Activated naive CD8-positive, alpha-beta T cell treated with anti-CD3 and anti-CD28 coated beads for 36 hours (primary cell): ENCODE measurements around the gene ALS2CL. TPM values are rescaled to one million over a fixed set of nuclear protein-coding genes. Genes with fewer than 3 reads are reported as not detected.
"Not testable (repeated sequence)": the region's sequence is repeated elsewhere in the genome, so short reads cannot be mapped to it uniquely, and the experiment has no call there.

Experiments
- DNase-seq: peaks from one replicate; pipeline ENCODE4 v3.0.0; 2021
- H3K27ac Mint-ChIP-seq: one replicate; pipeline ENCODE4 v1.8.0; 2022; ENCODE audit warnings: mild to moderate bottlenecking, moderate library complexity, mixed read lengths
- H3K27me3 Mint-ChIP-seq: one replicate; pipeline ENCODE4 v1.8.0; 2022; ENCODE audit warnings: mild to moderate bottlenecking, mixed read lengths
- H3K36me3 Mint-ChIP-seq: one replicate; pipeline ENCODE4 v1.8.0; 2021; ENCODE audit warnings: mild to moderate bottlenecking, mixed read lengths
- H3K4me1 Mint-ChIP-seq: one replicate; pipeline ENCODE4 v1.8.0; 2021; ENCODE audit warnings: mixed read lengths
- H3K4me3 Mint-ChIP-seq: one replicate; pipeline ENCODE4 v1.8.0; 2022; ENCODE audit warnings: mild to moderate bottlenecking, moderate library complexity, mixed read lengths
- H3K9me3 Mint-ChIP-seq: one replicate; pipeline ENCODE4 v1.8.0; 2022; ENCODE audit warnings: mixed read lengths
- total RNA-seq, 2 experiments: library from RNA; stranded (reverse); gene quantifications; one replicate each; pipeline ENCODE4 v1.2.3, GENCODE V29; 2021

The ALS2CL gene, protein sequence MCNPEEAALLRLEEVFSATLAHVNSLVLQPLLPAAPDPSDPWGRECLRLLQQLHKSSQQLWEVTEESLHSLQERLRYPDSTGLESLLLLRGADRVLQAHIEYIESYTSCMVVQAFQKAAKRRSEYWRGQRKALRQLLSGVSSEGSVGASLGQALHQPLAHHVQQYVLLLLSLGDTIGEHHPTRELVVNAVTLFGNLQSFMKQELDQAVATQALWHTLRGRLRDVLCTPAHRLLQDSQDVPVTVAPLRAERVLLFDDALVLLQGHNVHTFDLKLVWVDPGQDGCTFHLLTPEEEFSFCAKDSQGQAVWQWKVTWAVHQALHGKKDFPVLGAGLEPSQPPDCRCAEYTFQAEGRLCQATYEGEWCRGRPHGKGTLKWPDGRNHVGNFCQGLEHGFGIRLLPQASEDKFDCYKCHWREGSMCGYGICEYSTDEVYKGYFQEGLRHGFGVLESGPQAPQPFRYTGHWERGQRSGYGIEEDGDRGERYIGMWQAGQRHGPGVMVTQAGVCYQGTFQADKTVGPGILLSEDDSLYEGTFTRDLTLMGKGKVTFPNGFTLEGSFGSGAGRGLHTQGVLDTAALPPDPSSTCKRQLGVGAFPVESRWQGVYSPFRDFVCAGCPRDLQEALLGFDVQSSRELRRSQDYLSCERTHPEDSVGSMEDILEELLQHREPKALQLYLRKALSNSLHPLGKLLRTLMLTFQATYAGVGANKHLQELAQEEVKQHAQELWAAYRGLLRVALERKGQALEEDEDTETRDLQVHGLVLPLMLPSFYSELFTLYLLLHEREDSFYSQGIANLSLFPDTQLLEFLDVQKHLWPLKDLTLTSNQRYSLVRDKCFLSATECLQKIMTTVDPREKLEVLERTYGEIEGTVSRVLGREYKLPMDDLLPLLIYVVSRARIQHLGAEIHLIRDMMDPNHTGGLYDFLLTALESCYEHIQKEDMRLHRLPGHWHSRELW
- 1 to 10 TPM; 1.3 TPM for total RNA-seq

DNA sequence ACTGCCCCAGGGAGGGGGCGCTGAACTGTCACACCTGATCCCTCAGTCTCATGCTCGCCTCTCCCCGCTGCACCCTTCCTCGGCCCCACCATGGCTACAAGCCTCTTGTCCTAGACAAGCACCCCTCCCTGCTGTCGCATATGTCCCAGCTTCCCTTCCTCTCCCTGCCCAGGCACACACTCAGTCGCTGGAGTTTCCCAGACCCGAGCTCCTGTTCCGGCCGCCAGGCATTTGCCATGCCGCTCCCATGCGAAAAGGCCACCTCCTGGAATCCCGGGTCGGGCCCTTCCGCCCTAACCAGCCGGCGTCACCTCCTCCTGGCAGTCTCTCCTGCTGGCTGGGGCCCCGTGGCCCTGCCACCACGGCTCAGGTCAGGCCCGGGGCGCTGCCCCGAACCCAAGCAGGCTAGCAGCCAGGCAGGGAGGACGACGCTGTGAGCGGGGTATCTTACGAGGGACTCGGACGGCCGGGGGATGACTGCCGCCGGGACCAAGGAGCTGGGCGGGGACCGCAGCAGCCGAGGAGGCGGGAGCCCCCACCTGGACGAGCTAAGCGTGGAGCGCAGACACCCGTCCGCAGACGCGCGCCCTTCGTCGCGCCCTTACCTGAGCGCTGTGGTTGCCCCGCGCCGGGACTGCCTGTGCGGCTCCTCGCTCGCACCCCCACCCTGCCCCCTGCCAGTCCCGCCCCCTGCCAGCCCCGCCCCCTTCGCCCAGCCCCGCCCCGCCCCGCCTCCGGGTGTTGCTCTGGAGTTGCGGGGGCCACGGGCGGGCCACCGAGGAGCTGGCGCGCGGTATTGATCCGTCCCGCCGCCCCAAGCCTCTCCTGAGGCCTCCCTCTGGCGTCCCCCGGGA lies at the start of gene ALS2CL:
ALS2CL (minus strand) TSS at position 642 of the 854 bp plus-strand sequence. CDS start 4,239 bp downstream, outside the sequence.
- no peaks in the 10 kb centered on the region for H3K36me3 Mint-ChIP-seq
- peaks cover 4% of the 10 kb centered on the region for H3K27me3 Mint-ChIP-seq
- H3K4me3 Mint-ChIP-seq, result peak within 1 kb of the TSS; percentile 76
- peak; percentile 63 for DNase-seq
- no peak within 1 kb of the TSS for H3K27ac Mint-ChIP-seq
- peaks cover 29% of the 10 kb centered on the region for H3K4me1 Mint-ChIP-seq
- H3K9me3 Mint-ChIP-seq, result no peaks in the 10 kb centered on the region

DNA sequence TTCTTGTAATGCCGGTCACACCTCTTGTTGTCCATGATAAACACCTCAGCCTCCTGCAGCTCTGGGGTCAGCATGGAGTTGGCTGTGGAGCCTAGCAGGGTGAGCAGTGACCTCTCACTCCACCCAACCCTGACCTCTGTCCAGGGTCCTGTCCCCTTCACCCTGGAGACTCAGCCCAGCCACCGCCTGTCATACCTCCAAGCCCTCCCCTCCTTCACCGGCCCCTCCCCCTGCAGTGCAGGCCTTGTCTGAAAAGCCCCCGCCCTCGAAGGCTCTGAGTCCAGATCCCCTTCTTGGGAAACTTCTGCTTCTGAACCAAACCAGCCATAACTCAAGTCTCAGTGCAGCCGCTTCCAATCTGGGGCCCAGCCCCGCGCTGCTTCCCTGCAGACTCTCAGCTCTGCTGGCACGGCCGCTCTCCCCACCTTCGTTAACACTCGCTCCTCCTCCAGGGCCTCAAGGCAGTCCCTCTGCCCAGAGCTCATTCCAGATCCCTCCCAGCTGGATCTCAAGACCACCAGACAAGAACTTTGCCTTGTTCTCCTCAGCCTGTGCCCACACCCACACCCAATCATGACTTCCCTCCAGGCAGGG lies 49.6 kb upstream of the ALS2CL start:
- H3K27ac Mint-ChIP-seq, result no peak overlapping the region
- no peaks in the 10 kb centered on the region for H3K9me3 Mint-ChIP-seq
- DNase-seq, result no peak
- H3K4me3 Mint-ChIP-seq, result no peak overlapping the region
- no peaks in the 10 kb centered on the region for H3K4me1 Mint-ChIP-seq
- no peaks in the 10 kb centered on the region for H3K27me3 Mint-ChIP-seq
- no peaks in the 10 kb centered on the region for H3K36me3 Mint-ChIP-seq

DNA sequence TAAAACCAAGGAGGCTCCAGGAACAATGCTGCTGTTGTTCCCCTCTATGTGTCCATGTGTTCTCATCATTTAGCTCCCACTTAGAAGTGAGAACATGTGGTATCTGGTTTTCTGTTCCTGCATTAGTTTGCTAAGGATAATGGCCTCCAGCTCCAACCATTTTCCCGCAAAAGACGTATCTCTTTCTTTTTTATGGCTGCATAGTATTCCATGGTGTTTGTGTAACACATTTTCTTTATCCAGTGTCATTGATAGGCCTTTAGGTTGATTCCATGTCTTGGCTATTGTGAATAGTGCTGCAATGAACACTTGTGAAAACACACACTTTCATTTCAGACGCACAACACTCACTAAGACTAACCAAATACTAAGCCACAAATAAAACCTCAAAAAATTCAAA lies 46.1 kb upstream of the ALS2CL start:
- not testable (repeated sequence) for H3K4me1 Mint-ChIP-seq, H3K4me3 Mint-ChIP-seq, H3K9me3 Mint-ChIP-seq, H3K36me3 Mint-ChIP-seq, DNase-seq, H3K27ac Mint-ChIP-seq
- H3K27me3 Mint-ChIP-seq, result peaks cover 10% of the 10 kb centered on the region

DNA sequence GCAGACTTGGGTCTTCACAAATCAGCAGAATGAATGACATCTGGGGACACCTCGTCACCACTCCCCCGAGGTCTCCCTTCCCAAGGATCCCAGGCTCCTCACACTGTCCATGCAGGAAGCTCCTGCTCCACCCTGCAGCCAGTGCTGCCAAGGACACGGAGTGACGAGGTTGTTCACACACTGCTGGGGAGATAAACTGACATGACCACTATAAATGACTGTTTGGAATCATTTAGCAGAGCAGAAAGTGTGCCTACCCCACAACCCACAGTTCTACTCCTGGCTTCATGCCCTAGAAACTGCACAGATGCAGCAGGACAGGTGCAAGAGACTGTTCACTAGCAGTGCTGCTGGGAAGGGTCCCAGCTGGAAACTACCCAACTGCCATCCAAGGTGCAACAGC lies 43.9 kb upstream of the ALS2CL start:
- Mint-ChIP-seq H3K9me3 (no peaks in the 10 kb centered on the region), H3K4me1 (no peaks in the 10 kb centered on the region), H3K27ac (no peak overlapping the region), H3K27me3 (peaks cover 10% of the 10 kb centered on the region), H3K36me3 (no peaks in the 10 kb centered on the region), H3K4me3 (no peak overlapping the region)
- DNase-seq, result no peak

DNA sequence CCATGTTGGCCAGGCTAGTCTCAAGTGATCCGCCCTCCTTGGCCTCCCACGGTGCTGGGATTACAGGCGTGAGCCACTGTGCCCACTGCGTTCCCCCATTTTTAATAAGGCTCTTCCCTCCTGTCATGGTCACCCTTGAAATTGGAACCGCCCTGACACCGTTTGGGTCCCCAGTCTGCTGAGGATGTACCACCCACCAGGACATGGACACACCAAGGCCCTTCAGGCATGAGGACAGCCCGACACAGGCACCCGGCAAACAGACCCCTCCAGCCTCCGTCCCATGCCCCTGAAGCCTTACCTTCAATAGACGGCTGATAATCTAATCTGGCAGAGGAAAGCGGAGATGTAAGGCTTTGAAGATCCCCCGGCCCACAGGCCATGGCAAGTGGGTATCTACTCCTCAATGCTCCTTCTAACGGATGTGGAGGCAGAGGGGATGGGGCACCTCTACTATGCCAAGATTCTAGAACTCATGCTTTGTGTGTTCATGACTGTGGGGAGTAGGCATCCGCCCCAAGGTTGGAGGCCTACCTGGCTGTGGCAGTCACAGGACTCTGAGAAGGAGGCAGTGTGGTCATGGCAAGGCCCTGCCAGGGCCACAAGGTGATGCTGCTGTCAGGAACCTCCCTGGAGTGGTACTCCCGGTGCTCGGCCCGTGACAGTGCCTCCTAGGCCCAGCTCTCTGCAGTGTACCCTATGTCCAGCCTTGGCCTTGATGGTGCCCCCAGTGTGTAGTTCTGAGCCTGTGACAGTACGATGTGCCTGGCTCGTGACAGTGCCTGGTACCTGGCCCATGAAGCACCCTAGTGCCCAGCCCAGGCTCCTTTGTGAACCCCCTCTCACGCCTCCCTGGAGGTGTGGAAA lies 42.8 kb upstream of the ALS2CL start:
- no peak overlapping the region for H3K27ac Mint-ChIP-seq
- no peak overlapping the region for H3K4me3 Mint-ChIP-seq
- no peaks in the 10 kb centered on the region for H3K36me3 Mint-ChIP-seq
- H3K4me1 Mint-ChIP-seq, result no peaks in the 10 kb centered on the region
- H3K9me3 Mint-ChIP-seq, result no peaks in the 10 kb centered on the region
- no peak for DNase-seq
- H3K27me3 Mint-ChIP-seq, result peaks cover 10% of the 10 kb centered on the region

DNA sequence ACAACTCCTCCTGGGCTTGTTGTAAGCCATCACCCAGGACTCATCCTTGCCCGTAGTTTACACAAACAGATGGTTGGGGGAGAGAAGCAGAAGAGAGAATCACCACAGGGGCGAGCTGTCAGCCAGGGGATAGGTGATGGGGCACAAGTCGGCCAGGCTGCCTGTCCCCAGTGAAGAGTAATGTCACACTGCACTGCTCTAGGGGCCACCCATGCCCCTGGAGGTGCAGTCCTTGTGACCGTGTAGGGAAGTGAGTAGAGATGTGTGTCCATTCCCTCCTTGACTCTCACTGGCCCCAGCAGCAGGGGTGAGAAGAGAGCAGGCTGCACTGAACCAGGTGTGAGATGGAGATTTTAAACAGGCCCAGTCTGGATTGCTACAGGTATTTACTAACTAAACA lies 41.3 kb upstream of the ALS2CL start:
- H3K9me3 Mint-ChIP-seq, result no peaks in the 10 kb centered on the region
- no peaks in the 10 kb centered on the region for H3K36me3 Mint-ChIP-seq
- H3K4me1 Mint-ChIP-seq, result no peaks in the 10 kb centered on the region
- H3K27me3 Mint-ChIP-seq, result peaks cover 10% of the 10 kb centered on the region
- H3K27ac Mint-ChIP-seq, result no peak overlapping the region
- H3K4me3 Mint-ChIP-seq, result no peak overlapping the region
- no peak for DNase-seq

DNA sequence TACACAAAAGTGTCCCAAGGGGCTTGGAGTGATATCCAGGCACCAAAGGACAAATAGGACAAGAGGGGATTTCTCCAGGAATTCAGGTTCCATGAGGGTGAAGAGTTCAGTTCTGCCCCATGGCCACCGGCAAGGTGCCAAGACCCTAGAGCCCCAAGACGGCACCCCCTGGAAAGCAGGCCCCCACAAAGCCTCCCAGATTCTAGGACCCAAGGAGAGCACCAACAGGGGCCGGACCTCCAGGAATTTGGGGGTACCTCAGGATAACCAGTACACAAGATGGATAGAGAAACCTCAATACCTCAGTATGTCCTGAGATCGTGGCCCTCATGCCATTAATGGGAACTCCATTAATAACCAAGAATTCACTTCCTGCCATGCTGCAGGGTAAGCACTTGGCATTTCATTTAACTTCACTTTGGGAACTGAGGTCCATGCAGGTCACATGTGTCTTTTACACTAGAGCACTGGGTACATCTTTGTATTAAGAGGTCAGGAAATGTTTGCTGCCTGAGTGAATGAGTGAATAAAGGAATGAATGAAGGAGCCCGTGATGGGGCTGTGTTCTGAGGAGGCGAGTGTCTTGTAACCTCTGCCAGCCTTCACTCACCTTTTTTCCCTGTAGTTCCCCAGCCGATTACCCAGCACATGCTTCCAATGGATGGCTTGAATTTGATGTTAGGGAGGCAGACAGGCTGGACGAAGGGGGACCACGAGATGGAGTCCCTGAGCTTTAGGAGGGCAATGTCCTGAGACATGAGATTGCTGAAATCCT lies 39.7 kb upstream of the ALS2CL start:
- Mint-ChIP-seq H3K9me3 (no peaks in the 10 kb centered on the region), H3K36me3 (no peaks in the 10 kb centered on the region), H3K27me3 (peaks cover 10% of the 10 kb centered on the region), H3K27ac (no peak overlapping the region), H3K4me3 (no peak overlapping the region), H3K4me1 (no peaks in the 10 kb centered on the region)
- DNase-seq, result no peak

DNA sequence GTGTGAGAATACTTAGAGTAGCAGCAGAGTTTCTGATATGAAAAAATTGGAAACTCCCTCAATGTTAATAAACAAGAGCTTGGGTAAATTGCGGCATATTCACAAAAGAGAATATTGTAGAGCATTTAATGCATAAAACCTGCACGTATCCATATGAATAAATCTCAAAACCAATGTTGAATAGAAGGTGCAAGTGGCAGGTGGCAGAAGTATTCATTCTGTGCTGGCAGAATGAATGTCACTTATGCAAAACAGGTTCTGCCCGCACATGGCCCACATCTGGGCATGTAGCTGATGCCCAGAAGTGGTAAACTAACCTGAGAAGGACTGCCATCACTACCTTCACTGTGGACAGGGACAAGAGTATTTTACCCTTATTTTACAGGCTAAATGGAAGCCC lies 38.3 kb upstream of the ALS2CL start:
- no peak for DNase-seq
- Mint-ChIP-seq H3K4me1 (no peaks in the 10 kb centered on the region), H3K36me3 (no peaks in the 10 kb centered on the region), H3K9me3 (no peaks in the 10 kb centered on the region), H3K27ac (no peak overlapping the region), H3K27me3 (peaks cover 2% of the 10 kb centered on the region), H3K4me3 (no peak overlapping the region)

DNA sequence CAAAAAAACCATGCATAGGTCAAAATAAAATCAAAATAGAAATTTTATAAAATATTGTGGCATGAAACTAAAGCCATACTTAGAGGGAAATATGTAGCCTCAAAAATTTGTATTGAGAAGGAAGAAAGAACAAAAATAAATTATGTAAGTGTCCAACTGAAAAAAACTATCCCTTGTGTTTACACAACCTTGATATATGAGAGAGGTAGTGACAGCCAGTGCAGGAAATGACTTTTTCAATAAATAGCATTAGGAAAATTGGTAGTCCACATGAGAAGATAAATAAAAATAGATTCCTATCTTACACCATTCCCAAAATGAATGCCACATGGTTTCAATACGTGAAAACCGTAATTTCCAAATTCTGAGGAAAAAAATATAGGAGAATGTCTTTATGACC lies 37.3 kb upstream of the ALS2CL start:
- Mint-ChIP-seq H3K27me3 (peaks cover 4% of the 10 kb centered on the region), H3K4me1 (no peaks in the 10 kb centered on the region), H3K36me3 (no peaks in the 10 kb centered on the region), H3K27ac (no peak overlapping the region), H3K4me3 (no peak overlapping the region), H3K9me3 (no peaks in the 10 kb centered on the region)
- no peak for DNase-seq

DNA sequence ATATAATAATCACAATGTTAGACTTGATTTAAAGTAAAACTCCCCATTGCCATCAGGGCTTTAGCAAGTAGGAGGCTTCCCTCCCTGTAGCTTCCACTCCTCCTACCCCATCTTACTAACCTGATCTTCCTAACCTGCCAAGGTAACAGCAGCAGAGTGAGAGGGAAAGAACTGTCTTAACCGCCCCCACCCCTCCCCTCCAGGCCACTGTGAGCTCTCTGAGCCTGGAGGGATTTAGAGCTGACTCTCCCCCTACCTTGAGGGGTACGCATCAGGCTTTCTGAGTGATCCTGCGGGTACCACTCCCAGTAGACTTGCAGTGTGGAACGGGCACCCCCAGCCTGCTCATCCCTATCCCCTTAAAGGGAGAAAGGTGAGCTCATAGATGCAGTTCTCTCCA lies 35.6 kb upstream of the ALS2CL start:
- H3K4me1 Mint-ChIP-seq, result no peaks in the 10 kb centered on the region
- peaks cover 4% of the 10 kb centered on the region for H3K27me3 Mint-ChIP-seq
- no peak for DNase-seq
- H3K36me3 Mint-ChIP-seq, result no peaks in the 10 kb centered on the region
- no peak overlapping the region for H3K4me3 Mint-ChIP-seq
- H3K27ac Mint-ChIP-seq, result no peak overlapping the region
- no peaks in the 10 kb centered on the region for H3K9me3 Mint-ChIP-seq

DNA sequence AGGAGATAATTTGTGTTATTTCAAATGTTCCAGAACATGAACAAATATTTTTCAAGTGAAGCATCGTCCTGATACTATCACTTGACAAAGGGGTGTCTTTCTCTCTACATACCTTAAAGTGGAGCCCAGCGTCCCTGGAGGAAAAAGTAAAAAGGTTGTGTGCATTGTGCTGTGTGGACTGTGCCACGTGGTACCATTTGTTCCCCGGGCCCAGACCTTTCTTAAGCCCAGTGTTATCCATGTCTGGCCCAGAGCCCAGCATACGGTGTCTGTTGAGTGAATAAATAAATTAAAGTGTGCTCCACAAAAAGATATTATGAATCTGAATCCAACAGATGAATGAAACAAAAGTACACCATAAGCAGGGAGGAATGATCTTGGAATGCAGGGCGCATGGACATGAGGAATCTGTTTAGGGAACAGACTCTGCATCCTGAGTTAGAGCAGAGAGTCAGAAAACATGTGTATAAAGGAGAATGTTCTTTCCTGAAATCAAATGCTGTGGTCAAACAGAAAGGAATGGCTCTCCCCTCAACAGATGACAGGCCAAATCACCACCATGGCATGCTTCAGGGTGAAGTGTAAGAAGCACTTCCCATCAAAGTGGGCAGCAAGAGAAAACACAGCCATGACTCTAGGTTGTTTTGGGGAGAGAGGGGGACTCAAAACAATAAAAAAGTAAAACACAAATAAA lies 32.3 kb upstream of the ALS2CL start:
- Mint-ChIP-seq H3K27me3 (peaks cover 9% of the 10 kb centered on the region), H3K4me1 (no peaks in the 10 kb centered on the region), H3K4me3 (no peak overlapping the region), H3K36me3 (no peaks in the 10 kb centered on the region), H3K27ac (no peak overlapping the region), H3K9me3 (no peaks in the 10 kb centered on the region)
- DNase-seq, result no peak

DNA sequence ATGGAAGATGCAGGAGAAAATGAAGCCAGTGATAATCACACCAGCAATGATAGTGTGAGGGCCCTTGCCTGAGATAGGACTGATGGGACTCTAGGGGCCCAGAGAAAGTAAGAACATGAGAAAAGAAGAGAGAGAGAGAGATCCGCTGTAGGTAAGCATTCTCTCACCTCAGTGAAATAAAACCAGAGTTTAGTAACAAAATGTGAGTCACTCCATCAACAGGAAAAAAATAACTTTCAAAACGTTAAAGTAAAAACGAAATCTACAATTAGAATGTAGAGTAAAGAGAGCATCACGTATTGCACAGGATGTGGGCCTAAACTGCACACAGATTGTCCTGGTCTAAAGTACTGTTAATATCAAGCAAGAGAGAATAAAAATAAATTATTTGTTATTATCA lies 30.9 kb upstream of the ALS2CL start:
- H3K4me3 Mint-ChIP-seq, result no peak overlapping the region
- peaks cover 9% of the 10 kb centered on the region for H3K27me3 Mint-ChIP-seq
- no peak for DNase-seq
- no peaks in the 10 kb centered on the region for H3K4me1 Mint-ChIP-seq
- no peaks in the 10 kb centered on the region for H3K9me3 Mint-ChIP-seq
- no peaks in the 10 kb centered on the region for H3K36me3 Mint-ChIP-seq
- no peak overlapping the region for H3K27ac Mint-ChIP-seq

DNA sequence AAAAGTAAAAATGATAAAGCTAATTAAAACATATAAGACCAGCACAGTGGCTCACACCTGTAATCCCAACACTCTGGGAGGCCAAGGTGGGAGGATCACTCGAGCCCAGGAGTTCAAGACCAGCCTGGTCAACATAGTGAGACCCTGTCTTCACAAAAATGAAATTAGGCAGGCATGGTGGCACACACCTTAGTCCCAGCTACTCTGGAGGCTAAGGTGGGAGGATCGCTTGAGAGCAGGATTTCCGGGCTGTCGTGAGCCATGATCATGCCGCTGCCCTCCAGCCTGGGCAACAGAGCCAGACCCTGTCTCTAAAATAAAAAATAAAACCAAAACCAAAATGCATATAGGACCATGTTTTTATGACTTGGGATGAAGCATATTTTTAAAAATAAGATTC lies 29.0 kb upstream of the ALS2CL start:
- no peak overlapping the region for H3K27ac Mint-ChIP-seq
- H3K27me3 Mint-ChIP-seq, result peaks cover 16% of the 10 kb centered on the region

More for the DNA sequence above, 29.0 kb upstream of the ALS2CL start:
- Mint-ChIP-seq H3K4me1 (peaks cover 2% of the 10 kb centered on the region), H3K9me3 (no peaks in the 10 kb centered on the region), H3K36me3 (no peaks in the 10 kb centered on the region), H3K4me3 (no peak overlapping the region)
- DNase-seq, result no peak
